HEK293T (cell line): ENCODE measurements around the gene SMARCC1.
A peak's percentile ranks its signal among the peaks of the same experiment; 100 is the strongest.

Source experiments
- CTCF ChIA-PET: fragments of 350-600 bp; formaldehyde crosslinking; extraction: SDS; loops from one replicate; lab custom pipeline; 2021; ENCODE audit warnings: antibody characterized with exemption, inconsistent platforms; lab: Yijun Ruan, JAX
- POLR2A ChIA-PET: fragments of 350-600 bp; formaldehyde crosslinking; extraction: SDS; loops from one replicate; lab custom pipeline; 2020; ENCODE audit warnings: antibody characterized with exemption, inconsistent platforms; lab: Yijun Ruan, JAX
- DNase-seq: peaks from one replicate; pipeline ENCODE4 v3.0.0; 2012; ENCODE audit warnings: mixed read lengths; ENCODE audit errors: extremely low spot score
- ARNT ChIP-seq: fragments of 450-650 bp; IDR thresholded peaks from 2 replicates; pipeline ENCODE4 v1.6.1; 2017; ENCODE audit warnings: mild to moderate bottlenecking
- BHLHE40 ChIP-seq: fragments of 450-650 bp; IDR thresholded peaks from 2 replicates; pipeline ENCODE4 v1.6.1; 2016; ENCODE audit warnings: mild to moderate bottlenecking, moderate library complexity, borderline replicate concordance
- CTBP1 ChIP-seq: fragments of 450-650 bp; IDR thresholded peaks from 2 replicates; pipeline ENCODE4 v1.6.1; 2016; ENCODE audit warnings: borderline replicate concordance
- ELF4 ChIP-seq: fragments of 450-650 bp; IDR thresholded peaks from 2 replicates; pipeline ENCODE4 v1.6.1; 2017; ENCODE audit warnings: antibody characterized with exemption
- FOXA1 ChIP-seq: fragments of 450-650 bp; IDR thresholded peaks from 2 replicates; pipeline ENCODE4 v1.6.1; 2016; ENCODE audit warnings: mild to moderate bottlenecking
- FOXK2 ChIP-seq: fragments of 450-650 bp; IDR thresholded peaks from 2 replicates; pipeline ENCODE4 v1.6.1; 2016; ENCODE audit warnings: mild to moderate bottlenecking
- FOXM1 ChIP-seq: fragments of 450-650 bp; IDR thresholded peaks from 2 replicates; pipeline ENCODE4 v1.6.1; 2017; ENCODE audit warnings: mild to moderate bottlenecking, borderline replicate concordance
- HDGF ChIP-seq: fragments of 450-650 bp; IDR thresholded peaks from 2 replicates; pipeline ENCODE4 v1.6.1; 2017; ENCODE audit warnings: antibody characterized with exemption, borderline replicate concordance
- L3MBTL2 ChIP-seq: fragments of 450-650 bp; conservative IDR thresholded peaks from 2 replicates; pipeline ENCODE4 v1.6.1; 2016; ENCODE audit warnings: mild to moderate bottlenecking
- LEF1 ChIP-seq: fragments of 450-650 bp; IDR thresholded peaks from 2 replicates; pipeline ENCODE4 v1.6.1; 2017; ENCODE audit warnings: mild to moderate bottlenecking, borderline replicate concordance
- NFRKB ChIP-seq: fragments of 450-650 bp; IDR thresholded peaks from 2 replicates; pipeline ENCODE4 v1.6.1; 2016; ENCODE audit warnings: mild to moderate bottlenecking, moderate library complexity
- PKNOX1 ChIP-seq: fragments of 450-650 bp; IDR thresholded peaks from 2 replicates; pipeline ENCODE4 v1.6.1; 2016
- SP1 ChIP-seq: fragments of 450-650 bp; IDR thresholded peaks from 2 replicates; pipeline ENCODE4 v1.6.1; 2017
- SUZ12 ChIP-seq: fragments of 450-650 bp; IDR thresholded peaks from 2 replicates; pipeline ENCODE4 v1.6.1; 2016; ENCODE audit warnings: mild to moderate bottlenecking
- TARDBP ChIP-seq: fragments of 450-650 bp; IDR thresholded peaks from 2 replicates; pipeline ENCODE4 v1.6.1; 2016
- ZNF384 ChIP-seq: fragments of 450-650 bp; IDR thresholded peaks from 2 replicates; pipeline ENCODE4 v1.6.1; 2016

Gene SMARCC1

GRCh38 chr3:47581422-47581821, 200.3 kb downstream of the SMARCC1 start:
- no peak for DNase-seq
- ChIA-PET CTCF (interaction anchor here (0.6 kb wide), 1 partner anchor 37 kb away, joined by 6 read pairs; no protein-coding TSS in a partner anchor), POLR2A (no interaction called here)
- no peak for TF ChIP-seq FOXM1
- TF ChIP-seq HDGF: no peak
- TF ChIP-seq NFRKB: no peak
- TF ChIP-seq SP1: no peak
- no peak for TF ChIP-seq SUZ12
- no peak for TF ChIP-seq FOXA1
- TF ChIP-seq ARNT: no peak
- no peak for TF ChIP-seq PKNOX1
- no peak for TF ChIP-seq LEF1
- TF ChIP-seq BHLHE40: no peak
- TF ChIP-seq FOXK2: no peak
- TF ChIP-seq ELF4: no peak
- TF ChIP-seq CTBP1: no peak
- TF ChIP-seq L3MBTL2: no peak
- TF ChIP-seq ZNF384: no peak
- no peak for TF ChIP-seq TARDBP

GRCh38 chr3:47580481-47580880, 201.2 kb downstream of the SMARCC1 start:
- POLR2A ChIA-PET: no interaction called here
- no peak for DNase-seq
- CTCF ChIA-PET: no interaction called here
- no peak for TF ChIP-seq NFRKB
- TF ChIP-seq LEF1: no peak
- no peak for TF ChIP-seq FOXK2
- TF ChIP-seq ARNT: no peak
- TF ChIP-seq SUZ12: no peak
- TF ChIP-seq TARDBP: no peak
- TF ChIP-seq FOXM1: no peak
- no peak for TF ChIP-seq SP1
- TF ChIP-seq BHLHE40: no peak

GRCh38 chr3:47579875-47580274, 201.8 kb downstream of the SMARCC1 start:
- ChIA-PET POLR2A (no interaction called here), CTCF (no interaction called here)
- no peak for DNase-seq
- no peak for TF ChIP-seq ARNT
- TF ChIP-seq CTBP1: no peak
- TF ChIP-seq TARDBP: no peak
- no peak for TF ChIP-seq HDGF
- TF ChIP-seq ZNF384: no peak
- no peak for TF ChIP-seq FOXA1
- TF ChIP-seq FOXM1: no peak
- no peak for TF ChIP-seq SUZ12
- TF ChIP-seq BHLHE40: no peak
- TF ChIP-seq L3MBTL2: no peak
- TF ChIP-seq PKNOX1: no peak
- TF ChIP-seq NFRKB: no peak

- POLR2A ChIA-PET: interaction anchor here (1.0 kb wide), 1 partner anchor 8 kb away, joined by 4 read pairs; no protein-coding TSS in a partner anchor
- DNase-seq: peak; percentile 64
These were observed 202.7 kb downstream of the SMARCC1 start, which contains the start of gene CSPG5 for GRCh38 chr3:47578691-47579632. TSS of gene CSPG5 (minus strand) at chr3:47578865. CDS start at chr3:47578693, 172 bp downstream.

GRCh38 chr3:47578119-47578632, 203.5 kb downstream of the SMARCC1 start:
- POLR2A ChIA-PET: interaction anchor here (0.5 to 1.0 kb wide), 3 partner anchors 9 to 30 kb away, joined by 3 to 4 read pairs (median 4); no protein-coding TSS in a partner anchor
- CTCF ChIA-PET: no interaction called here
- peak; percentile 87 for DNase-seq
- TF ChIP-seq L3MBTL2 (peak; percentile 38; the same call in 1 of the 2 replicates), FOXM1 (no peak)

More at GRCh38 chr3:47578691-47579632, 202.7 kb downstream of the SMARCC1 start, which contains the start of gene CSPG5:
- CTCF ChIA-PET: no interaction called here
- TF ChIP-seq FOXK2 (no peak), L3MBTL2 (peak; percentile 43)

- POLR2A ChIA-PET: interaction anchor here (0.5 to 1.0 kb wide), 3 partner anchors 9 to 30 kb away, joined by 3 to 4 read pairs (median 4); no protein-coding TSS in a partner anchor
- CTCF ChIA-PET: no interaction called here
- TF ChIP-seq FOXK2: no peak
- TF ChIP-seq PKNOX1: no peak
- TF ChIP-seq L3MBTL2: no peak
- TF ChIP-seq TARDBP: no peak
- TF ChIP-seq ELF4: no peak
- no peak for TF ChIP-seq FOXM1
- no peak for TF ChIP-seq CTBP1
- no peak for TF ChIP-seq FOXA1
- no peak for TF ChIP-seq BHLHE40
- TF ChIP-seq SP1: no peak
- TF ChIP-seq ZNF384: no peak
- TF ChIP-seq LEF1: no peak
- no peak for TF ChIP-seq SUZ12
- TF ChIP-seq NFRKB: no peak
- TF ChIP-seq HDGF: no peak
- no peak for TF ChIP-seq ARNT
- no peak for DNase-seq
These were observed 204.0 kb downstream of the SMARCC1 start for GRCh38 chr3:47577583-47578118.
